ENCODE measurements around the gene SERPINE2. TPM values are rescaled to one million over a fixed set of nuclear protein-coding genes. Genes with fewer than 3 reads are reported as not detected.

The SERPINE2 gene
- total RNA-seq, 1 experiment from 2014 or later: 93.3 TPM

GRCh38 chr2:224025874-224026273 is 13.2 kb downstream of the SERPINE2 start:
- no peak overlapping the region for H3K27ac ChIP-seq (ENCODE audit: low read depth, low read length)
- ChIA-PET POLR2A (no interaction called here), CTCF (no interaction called here), RAD21 (ENCODE audit: low non-redundant PET in 1 of 2, low total read pairs in 2 of 2, uncharacterized antibody in 2 of 2, unreplicated experiment in 2 of 2) (no interaction called here)
- no peak overlapping the region for H3K4me2 ChIP-seq (ENCODE audit: low read length)
- H4K20me1 ChIP-seq (ENCODE audit: insufficient read depth): no peaks in the 10 kb centered on the region
- peaks cover 8% of the 10 kb centered on the region; the same call in 1 of the 2 replicates for H3K79me2 ChIP-seq (ENCODE audit: insufficient read depth, low read length)
- H3K9ac ChIP-seq (ENCODE audit: low read length): no peak overlapping the region
- H2AFZ ChIP-seq (ENCODE audit: low read depth, low read length, poor library complexity, severe bottlenecking): no peak overlapping the region
- DNase-seq (ENCODE audit: low read depth, low spot score) (no peak), ATAC-seq (no peak)
- intact Hi-C loops (cut with micrococcal nuclease): no loop called here
- H3K9me3 ChIP-seq (ENCODE audit: control insufficient read depth in 1 of 2, insufficient read depth in 1 of 2, low read depth in 1 of 2, low read length in 2 of 2): no peaks in the 10 kb centered on the region
- H3K4me3 ChIP-seq (replicated peaks in 1 of 2; ENCODE audit: low read depth in 1 of 2, low read length in 2 of 2): no peak overlapping the region
- H3K9me2 ChIP-seq (ENCODE audit: insufficient read depth): no peaks in the 10 kb centered on the region
- H3K27me3 ChIP-seq (ENCODE audit: insufficient read depth, low read length): no peaks in the 10 kb centered on the region
- BruUV-seq (replicated peaks): no TSS peak
- H3K4me1 ChIP-seq (ENCODE audit: control insufficient read depth in 1 of 2, insufficient read depth in 2 of 2, low read length in 2 of 2): no peaks in the 10 kb centered on the region
- H3K36me3 ChIP-seq (ENCODE audit: control insufficient read depth in 1 of 2, insufficient read depth in 2 of 2, low read length in 2 of 2): no peaks in the 10 kb centered on the region
- TF ChIP-seq ATF3 (IDR thresholded peaks at IDR 0.05) (no peak), SP1 (IDR thresholded peaks at IDR 0.05; ENCODE audit: low read depth) (no peak), SIN3A (IDR thresholded peaks at IDR 0.05; ENCODE audit: low read depth) (no peak), YY1 (IDR thresholded peaks at IDR 0.05; ENCODE audit: extremely low read depth, insufficient replicate concordance, low read depth, low read length) (no peak), JUND (IDR thresholded peaks at IDR 0.05) (no peak), ELF1 (IDR thresholded peaks at IDR 0.05; ENCODE audit: borderline replicate concordance, low read depth) (no peak)

- Histone ChIP-seq H3K4me3 (replicated peaks in 1 of 2; ENCODE audit: low read depth in 1 of 2, low read length in 2 of 2) (no peak overlapping the region), H3K4me1 (ENCODE audit: control insufficient read depth in 1 of 2, insufficient read depth in 2 of 2, low read length in 2 of 2) (no peaks in the 10 kb centered on the region), H3K27me3 (ENCODE audit: insufficient read depth, low read length) (no peaks in the 10 kb centered on the region), H3K79me2 (ENCODE audit: insufficient read depth, low read length) (peaks cover 14% of the 10 kb centered on the region; the same call in 1 of the 2 replicates), H3K36me3 (ENCODE audit: control insufficient read depth in 1 of 2, insufficient read depth in 2 of 2, low read length in 2 of 2) (no peaks in the 10 kb centered on the region), H2AFZ (ENCODE audit: low read depth, low read length, poor library complexity, severe bottlenecking) (no peak overlapping the region), H3K9me3 (ENCODE audit: control insufficient read depth in 1 of 2, insufficient read depth in 1 of 2, low read depth in 1 of 2, low read length in 2 of 2) (no peaks in the 10 kb centered on the region), H4K20me1 (ENCODE audit: insufficient read depth) (no peaks in the 10 kb centered on the region), H3K27ac (ENCODE audit: low read depth, low read length) (no peak overlapping the region), H3K9ac (ENCODE audit: low read length) (no peak overlapping the region), H3K9me2 (ENCODE audit: insufficient read depth) (no peaks in the 10 kb centered on the region), H3K4me2 (ENCODE audit: low read length) (no peak overlapping the region)
- POLR2A ChIA-PET: no interaction called here
- CTCF ChIA-PET: no interaction called here
- RAD21 ChIA-PET (ENCODE audit: low non-redundant PET in 1 of 2, low total read pairs in 2 of 2, uncharacterized antibody in 2 of 2, unreplicated experiment in 2 of 2): no interaction called here
- DNase-seq (ENCODE audit: low read depth, low spot score): no peak
- no peak for ATAC-seq
- TF ChIP-seq POLR2A (IDR thresholded peaks at IDR 0.05; ENCODE audit: borderline replicate concordance, extremely low read depth, insufficient read depth, insufficient read length): no peak
- TF ChIP-seq CBX3 (IDR thresholded peaks at IDR 0.05; ENCODE audit: low read depth): no peak
- TF ChIP-seq ZBTB33 (IDR thresholded peaks at IDR 0.05; ENCODE audit: extremely low read depth, insufficient replicate concordance, low read length): no peak
- no peak for TF ChIP-seq YY1 (IDR thresholded peaks at IDR 0.05; ENCODE audit: extremely low read depth, insufficient replicate concordance, low read depth, low read length)
- no peak for TF ChIP-seq ZNF274 (IDR thresholded peaks at IDR 0.05; ENCODE audit: low read depth, low read length)
- TF ChIP-seq SIN3A (IDR thresholded peaks at IDR 0.05; ENCODE audit: low read depth): no peak
- TF ChIP-seq SP1 (IDR thresholded peaks at IDR 0.05; ENCODE audit: low read depth): no peak
- TF ChIP-seq ATF3 (IDR thresholded peaks at IDR 0.05): no peak
- no peak for TF ChIP-seq MAX (IDR thresholded peaks at IDR 0.05)
- intact Hi-C loops (cut with micrococcal nuclease): no loop called here
- BruUV-seq (replicated peaks): no TSS peak
Observed at GRCh38 chr2:224024270-224024669, 14.8 kb downstream of the SERPINE2 start.

All from HCT116 (cell line).